Measurements from ENCODE around the gene AHSG.

Gene AHSG

GRCh38 chr3:186599785-186600166 lies 13.1 kb upstream of the AHSG start:
- H3K27ac ChIP-seq, result no peak overlapping the region
- no peaks in the 10 kb centered on the region for H3K4me1 ChIP-seq (ENCODE audit: low read depth, poor library complexity, severe bottlenecking)

GRCh38 chr3:186600896-186601295 lies 12.0 kb upstream of the AHSG start:
- Histone ChIP-seq H3K27me3 (ENCODE audit: insufficient read depth, low read depth) (no peaks in the 10 kb centered on the region), H3K4me3 (IDR thresholded peaks at IDR 0.05; ENCODE audit: insufficient read depth, low read depth, low read length) (no peak overlapping the region), H3K79me2 (ENCODE audit: insufficient read depth, low read depth) (no peaks in the 10 kb centered on the region), H2AFZ (ENCODE audit: low read depth) (no peak overlapping the region), H3K9ac (no peak overlapping the region), H3K4me2 (no peak overlapping the region), H4K20me1 (ENCODE audit: insufficient read depth) (no peaks in the 10 kb centered on the region), H3K4me1 (ENCODE audit: low read depth, poor library complexity, severe bottlenecking) (no peaks in the 10 kb centered on the region), H3K27ac (no peak overlapping the region), H3K36me3 (ENCODE audit: insufficient read depth) (no peaks in the 10 kb centered on the region)
- no peak for TF ChIP-seq CTCF (conservative IDR thresholded peaks at IDR 0.05; ENCODE audit: low read depth, low read length)

More at GRCh38 chr3:186599785-186600166, 13.1 kb upstream of the AHSG start:
- H3K27me3 ChIP-seq (ENCODE audit: insufficient read depth, low read depth), result no peaks in the 10 kb centered on the region
- H3K4me2 ChIP-seq, result no peak overlapping the region
- no peak overlapping the region for H2AFZ ChIP-seq (ENCODE audit: low read depth)
- H4K20me1 ChIP-seq (ENCODE audit: insufficient read depth), result no peaks in the 10 kb centered on the region
- no peak overlapping the region for H3K9ac ChIP-seq
- no peak for TF ChIP-seq CTCF (conservative IDR thresholded peaks at IDR 0.05; ENCODE audit: low read depth, low read length)
- H3K79me2 ChIP-seq (ENCODE audit: insufficient read depth, low read depth), result no peaks in the 10 kb centered on the region
- H3K36me3 ChIP-seq (ENCODE audit: insufficient read depth), result no peaks in the 10 kb centered on the region
- H3K4me3 ChIP-seq (IDR thresholded peaks at IDR 0.05; ENCODE audit: insufficient read depth, low read depth, low read length), result no peak overlapping the region

GRCh38 chr3:186603159-186603558 lies 9.7 kb upstream of the AHSG start:
- Histone ChIP-seq H3K27me3 (ENCODE audit: insufficient read depth, low read depth) (no peaks in the 10 kb centered on the region), H3K4me1 (ENCODE audit: low read depth, poor library complexity, severe bottlenecking) (no peaks in the 10 kb centered on the region), H3K27ac (no peak overlapping the region), H3K4me3 (IDR thresholded peaks at IDR 0.05; ENCODE audit: insufficient read depth, low read depth, low read length) (no peak overlapping the region), H3K4me2 (no peak overlapping the region), H3K79me2 (ENCODE audit: insufficient read depth, low read depth) (no peaks in the 10 kb centered on the region), H4K20me1 (ENCODE audit: insufficient read depth) (no peaks in the 10 kb centered on the region), H2AFZ (ENCODE audit: low read depth) (no peak overlapping the region), H3K9ac (no peak overlapping the region), H3K36me3 (ENCODE audit: insufficient read depth) (no peaks in the 10 kb centered on the region)
- no peak for TF ChIP-seq CTCF (conservative IDR thresholded peaks at IDR 0.05; ENCODE audit: low read depth, low read length)

GRCh38 chr3:186605078-186605477 lies 7.8 kb upstream of the AHSG start:
- no peaks in the 10 kb centered on the region for H4K20me1 ChIP-seq (ENCODE audit: insufficient read depth)
- H3K4me2 ChIP-seq, result no peak overlapping the region
- H3K9ac ChIP-seq, result no peak overlapping the region
- H3K4me3 ChIP-seq (IDR thresholded peaks at IDR 0.05; ENCODE audit: insufficient read depth, low read depth, low read length), result no peak overlapping the region
- no peaks in the 10 kb centered on the region for H3K36me3 ChIP-seq (ENCODE audit: insufficient read depth)
- no peaks in the 10 kb centered on the region for H3K27me3 ChIP-seq (ENCODE audit: insufficient read depth, low read depth)
- TF ChIP-seq CTCF (conservative IDR thresholded peaks at IDR 0.05; ENCODE audit: low read depth, low read length), result no peak
- H3K4me1 ChIP-seq (ENCODE audit: low read depth, poor library complexity, severe bottlenecking), result peaks cover 8% of the 10 kb centered on the region
- H2AFZ ChIP-seq (ENCODE audit: low read depth), result no peak overlapping the region
- no peaks in the 10 kb centered on the region for H3K79me2 ChIP-seq (ENCODE audit: insufficient read depth, low read depth)
- H3K27ac ChIP-seq, result no peak overlapping the region
